Amygdala (tissue), 56 donors: ENCODE data around the gene IL3RA.
"Not testable (repeated sequence)": the region's sequence is repeated elsewhere in the genome, so short reads cannot be mapped to it uniquely, and the experiment has no call there.

ENCODE experiments used
- DNase-seq, 56 donors: peaks; one replicate each; lab custom pipeline; 2025; lab: John Stamatoyannopoulos, UW

The IL3RA gene

DNA sequence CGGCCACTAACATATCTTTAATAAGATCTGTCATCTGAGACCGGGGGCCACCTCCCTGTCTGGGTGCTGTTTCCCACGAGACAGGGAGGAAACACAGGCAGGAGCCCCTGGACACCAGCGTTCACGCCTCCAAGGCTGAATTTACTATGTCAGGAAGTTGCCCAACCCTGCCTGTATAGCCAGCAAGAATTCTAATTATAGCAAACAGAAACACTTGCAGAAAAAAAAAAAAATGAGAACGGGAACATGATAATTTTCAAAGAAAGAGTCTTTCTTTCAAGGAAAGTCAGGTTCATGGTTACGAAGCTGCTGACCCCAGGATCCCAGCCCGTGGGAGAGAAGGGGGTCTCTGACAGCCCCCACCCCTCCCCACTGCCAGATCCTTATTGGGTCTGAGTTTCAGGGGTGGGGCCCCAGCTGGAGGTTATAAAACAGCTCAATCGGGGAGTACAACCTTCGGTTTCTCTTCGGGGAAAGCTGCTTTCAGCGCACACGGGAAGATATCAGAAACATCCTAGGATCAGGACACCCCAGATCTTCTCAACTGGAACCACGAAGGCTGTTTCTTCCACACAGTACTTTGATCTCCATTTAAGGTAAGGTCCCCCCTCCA lies at the start of gene IL3RA:
Gene IL3RA, plus strand, starts transcription at position 455 of the 613 bp plus-strand sequence. CDS start 4,981 bp downstream, outside the sequence.
- DNase-seq, result peak in 23 of 56 donors; percentile 1 to 34 (median 11)

- no peak for DNase-seq
These were observed 47.0 kb upstream of the IL3RA start for GRCh38 chrX:1289535-1289934.

DNA sequence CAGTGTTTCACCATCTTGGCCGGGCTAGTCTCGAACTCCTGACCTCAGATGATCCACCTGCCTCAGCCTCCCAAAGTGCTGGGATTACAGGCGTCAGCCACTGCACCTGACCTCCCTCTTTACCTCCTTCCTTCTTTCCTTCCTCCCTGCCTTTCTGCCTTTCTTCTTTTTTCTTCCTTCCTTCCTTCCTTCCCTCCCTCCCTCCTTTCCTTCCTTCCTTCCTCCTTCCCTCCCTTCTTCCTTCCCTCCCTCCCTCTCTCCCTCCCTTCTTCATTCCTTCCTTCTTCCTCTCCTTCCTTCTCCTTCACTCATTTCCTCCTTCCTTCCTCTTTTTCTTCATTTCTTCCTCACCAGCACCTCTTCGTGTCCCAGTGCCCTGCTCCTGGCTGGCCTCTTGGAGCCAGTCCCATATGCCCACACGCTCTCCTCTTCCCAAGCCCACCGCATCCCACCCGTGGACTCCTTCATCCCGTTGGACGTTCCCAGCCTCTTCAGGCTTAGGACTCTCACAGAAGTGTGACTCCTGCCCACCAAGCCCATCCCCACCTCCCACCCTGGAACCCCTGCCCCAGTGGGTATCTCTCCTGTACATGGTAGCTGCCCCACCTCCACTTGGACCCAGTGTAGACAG lies 45.4 kb upstream of the IL3RA start:
- no peak for DNase-seq

DNA sequence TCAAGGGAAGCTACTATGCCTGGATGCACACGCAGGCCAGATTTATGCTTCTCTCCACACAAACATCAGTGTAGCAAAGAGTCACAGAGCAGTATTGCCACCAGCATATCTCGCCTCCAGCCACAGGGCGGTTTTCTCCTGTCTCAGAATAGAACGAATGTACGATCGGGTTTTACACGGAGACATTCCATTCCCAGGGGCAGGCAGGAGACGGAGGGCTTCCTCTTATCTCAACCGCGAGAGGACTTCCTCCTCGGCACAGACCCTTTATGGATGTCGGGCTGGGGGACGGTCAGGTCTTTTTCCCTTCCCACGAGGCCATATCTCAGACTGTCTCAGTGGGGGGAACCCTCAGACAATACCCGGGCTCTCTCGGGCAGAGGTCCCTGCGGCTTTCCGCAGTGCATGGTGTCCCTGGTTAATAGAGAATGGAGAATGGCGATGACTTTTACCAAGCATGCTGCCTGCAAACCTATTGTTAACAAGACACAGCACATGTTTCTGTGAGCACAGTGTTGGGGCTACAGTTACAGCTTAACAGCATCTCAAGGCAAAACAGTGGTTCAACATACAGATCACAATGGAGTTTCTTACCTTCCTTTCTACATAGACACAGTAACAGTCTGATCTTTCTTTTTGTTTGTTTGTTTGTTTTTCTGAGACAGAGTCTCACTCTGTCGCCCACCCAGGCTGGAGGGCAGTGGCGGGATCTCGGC lies 43.9 kb upstream of the IL3RA start:
- DNase-seq, result no peak

DNA sequence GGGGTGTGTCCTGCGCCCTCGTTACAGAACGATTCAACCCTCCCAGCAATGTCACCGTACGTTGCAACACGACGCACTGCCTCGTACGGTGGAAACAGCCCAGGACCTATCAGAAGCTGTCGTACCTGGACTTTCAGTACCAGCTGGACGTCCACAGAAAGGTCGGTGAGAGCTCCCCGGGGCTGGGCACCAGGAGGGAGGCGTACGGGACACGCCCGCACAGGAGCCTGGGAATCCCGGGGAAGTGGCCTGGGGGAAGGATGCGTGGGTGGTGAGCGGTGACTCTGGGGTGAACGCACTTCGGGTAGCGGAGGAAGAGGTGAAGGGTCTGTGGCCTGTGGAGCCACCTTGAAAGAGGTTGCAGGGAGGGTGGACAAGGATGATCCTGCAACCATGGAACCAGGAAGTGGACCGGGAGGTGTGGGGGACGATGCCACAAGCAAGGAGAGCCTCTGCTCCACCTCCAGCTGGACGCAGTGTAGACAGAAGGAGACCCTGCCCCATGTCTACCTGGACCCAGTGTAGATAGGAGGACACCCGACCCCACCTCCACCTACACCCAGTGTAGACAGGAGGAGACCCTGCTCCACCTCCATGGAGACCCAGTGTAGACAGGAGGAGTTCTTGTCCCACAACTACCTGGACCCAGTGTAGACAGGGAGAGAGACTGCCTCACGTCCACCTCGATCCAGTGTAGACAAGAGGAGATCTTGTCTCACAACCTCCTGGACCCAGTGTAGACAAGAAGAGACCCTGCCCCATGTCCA lies 42.1 kb upstream of the IL3RA start:
- DNase-seq, result no peak

DNA sequence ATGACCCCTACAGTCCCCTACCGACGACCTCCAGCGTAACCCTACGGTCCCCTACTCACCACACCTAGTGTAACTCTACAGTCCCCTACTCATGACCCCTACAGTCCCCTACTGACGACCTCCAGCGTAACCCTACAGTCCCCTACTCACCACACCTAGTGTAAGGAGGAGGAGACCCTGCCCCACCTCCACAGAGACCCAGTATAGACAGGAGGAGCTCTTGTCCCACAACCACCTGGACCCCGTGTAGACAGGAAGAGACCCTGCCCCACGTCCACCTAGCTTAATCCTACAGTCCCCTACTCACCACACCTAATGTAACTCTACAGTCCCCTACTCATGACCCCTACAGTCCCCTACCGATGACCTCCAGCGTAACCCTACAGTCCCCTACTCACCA lies 41.0 kb upstream of the IL3RA start:
- DNase-seq, result no peak

GRCh38 chrX:1297591-1297990 lies 39.0 kb upstream of the IL3RA start:
- DNase-seq, result not testable (repeated sequence)

GRCh38 chrX:1300449-1300848 lies 36.1 kb upstream of the IL3RA start:
- no peak for DNase-seq

DNA sequence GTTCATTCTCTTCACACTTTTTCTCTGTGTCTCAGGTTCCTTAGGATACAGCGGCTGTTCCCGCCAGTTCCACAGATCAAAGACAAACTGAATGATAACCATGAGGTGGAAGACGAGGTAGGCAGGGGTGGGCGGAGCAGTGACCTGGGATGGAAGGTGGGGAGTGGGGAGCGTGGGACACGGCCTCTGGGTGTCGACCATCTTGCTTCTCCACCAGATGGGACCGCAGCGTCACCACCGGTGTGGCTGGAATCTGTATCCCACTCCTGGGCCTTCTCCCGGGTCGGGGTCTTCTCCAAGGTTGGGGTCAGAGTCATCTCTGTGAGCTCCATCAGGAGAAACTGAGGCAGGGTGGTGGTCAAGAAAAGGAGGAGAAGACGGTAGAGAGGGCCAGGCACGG lies 31.2 kb upstream of the IL3RA start:
- DNase-seq, result no peak

GRCh38 chrX:1306909-1307625 lies 29.5 kb upstream of the IL3RA start:
- DNase-seq, result no peak

DNA sequence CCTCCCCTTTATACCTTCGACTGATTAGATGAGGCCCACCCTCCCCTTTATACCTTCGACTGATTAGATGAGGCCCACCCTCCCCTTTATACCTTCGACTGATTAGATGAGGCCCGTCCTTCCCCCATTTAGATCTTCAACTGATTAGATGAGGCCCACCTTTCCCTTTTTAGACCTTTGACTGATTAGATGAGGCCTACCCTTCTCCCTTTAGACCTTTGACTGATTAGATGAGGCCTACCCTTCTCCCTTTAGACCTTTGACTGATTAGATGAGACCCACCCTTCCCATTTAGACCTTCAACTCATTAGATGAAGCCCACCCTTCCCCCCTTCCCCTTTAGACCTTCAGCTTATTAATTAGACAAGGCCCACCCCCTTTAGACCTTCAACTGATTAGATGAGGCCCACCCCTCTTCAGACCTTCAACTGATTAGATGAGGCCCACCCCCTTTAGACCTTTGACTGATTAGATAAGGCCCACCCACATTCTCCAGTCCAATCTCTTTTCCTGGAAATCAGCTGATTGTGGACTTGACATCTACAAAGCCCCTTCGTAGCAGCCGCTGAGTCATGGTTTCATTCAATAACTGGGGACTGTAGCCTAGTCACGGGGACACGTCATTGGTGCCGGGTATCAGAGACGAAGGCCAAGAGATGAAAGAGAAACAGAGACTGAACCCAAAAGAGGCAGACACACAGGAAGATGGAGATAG lies 28.8 kb upstream of the IL3RA start:
- no peak for DNase-seq

- no peak for DNase-seq
These were observed 28.1 kb upstream of the IL3RA start for GRCh38 chrX:1308476-1308875.

- DNase-seq, result not testable (repeated sequence)
These were observed 27.7 kb upstream of the IL3RA start for GRCh38 chrX:1308917-1309316.

GRCh38 chrX:1313788-1314187 lies 22.8 kb upstream of the IL3RA start:
- no peak for DNase-seq

- peak in 34 of 56 donors; percentile 2 to 66 (median 17) for DNase-seq
These were observed 20.1 kb upstream of the IL3RA start for GRCh38 chrX:1316527-1316926.

DNA sequence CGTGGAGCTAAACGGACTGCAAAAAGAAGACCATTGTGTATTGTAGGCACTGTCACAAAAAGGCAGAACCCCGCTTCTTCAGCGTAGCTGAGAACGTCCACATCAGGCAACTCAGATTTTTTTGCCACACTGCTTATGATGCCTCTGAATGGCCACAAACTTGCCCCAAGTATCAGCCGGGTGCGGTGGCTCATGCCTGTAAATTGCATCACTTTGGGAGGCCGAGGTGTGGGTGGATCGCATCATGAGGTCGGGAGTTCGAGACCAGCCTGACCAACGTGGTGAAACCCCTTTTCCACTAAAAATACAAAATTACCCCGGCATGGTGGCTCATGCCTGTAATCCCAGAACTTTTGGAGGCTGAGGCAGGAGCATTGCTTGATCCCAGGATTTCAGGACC lies 14.9 kb upstream of the IL3RA start:
- no peak for DNase-seq

- no peak for DNase-seq
These were observed 14.2 kb upstream of the IL3RA start for GRCh38 chrX:1322393-1322792.

DNA sequence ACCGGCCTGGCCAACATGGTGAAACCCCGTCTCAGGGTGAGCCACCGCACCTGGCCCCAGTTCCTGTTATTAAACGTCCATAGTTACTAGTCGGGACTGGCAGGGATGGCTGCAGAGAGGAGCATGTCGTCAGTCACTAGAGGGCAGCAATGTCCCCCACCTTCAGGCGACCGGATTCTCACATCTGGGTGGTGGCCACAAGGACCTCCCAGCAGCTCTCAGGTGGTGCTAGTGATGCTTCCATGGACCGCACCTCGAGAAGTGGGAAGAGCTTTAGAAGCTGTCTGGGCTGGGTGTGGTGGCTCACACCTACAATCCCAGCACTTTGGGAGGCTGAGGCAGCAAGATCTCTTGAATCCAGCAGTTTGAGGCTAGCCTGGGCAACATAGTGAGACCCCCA lies 13.3 kb upstream of the IL3RA start:
- peak in 8 of 56 donors; percentile 1 to 13 (median 2) for DNase-seq

- DNase-seq, result no peak
These were observed 11.0 kb upstream of the IL3RA start for GRCh38 chrX:1325515-1326116.
